Activated T-helper 2 cell treated with anti-CD3 and anti-CD28 coated beads, Interferon-gamma antibody, Interleukin-2, Interleukin-4, amounts not matched to agents 10 μg/mL and 5 μg/mL and 100 μg/mL, durations not matched to agents 14 hours and 24 hours and 36 hours (primary cell): ENCODE data around the gene STAC2. TPM values are rescaled to one million over a fixed set of nuclear protein-coding genes. Genes with fewer than 3 reads are reported as not detected.

Source experiments
- DNase-seq: peaks from one replicate; pipeline ENCODE4 v3.0.0; 2021; ENCODE audit warnings: low spot score
- H3K27ac Mint-ChIP-seq: one replicate; pipeline ENCODE4 v1.8.0; 2021; ENCODE audit warnings: mixed read lengths
- H3K27me3 Mint-ChIP-seq: one replicate; pipeline ENCODE4 v1.8.0; 2021; ENCODE audit warnings: low read depth, mixed read lengths
- H3K36me3 Mint-ChIP-seq: one replicate; pipeline ENCODE4 v1.8.0; 2021; ENCODE audit warnings: low read depth, mixed read lengths
- H3K4me1 Mint-ChIP-seq: one replicate; pipeline ENCODE4 v1.8.0; 2021; ENCODE audit warnings: low read depth, mixed read lengths
- H3K4me3 Mint-ChIP-seq: one replicate; pipeline ENCODE4 v1.8.0; 2021; ENCODE audit warnings: low read depth, mild to moderate bottlenecking, moderate library complexity, mixed read lengths
- H3K9me3 Mint-ChIP-seq: one replicate; pipeline ENCODE4 v1.8.0; 2021; ENCODE audit warnings: mixed read lengths
- intact Hi-C: fragments of 100-400 bp; cut with micrococcal nuclease; formaldehyde crosslinking; loops from one replicate; pipeline ENCODE4 v1.15.1; 2023
- total RNA-seq: library from RNA; stranded (reverse); gene quantifications from 2 replicates; pipeline ENCODE4 v1.2.3, GENCODE V29; 2022

The STAC2 gene
- total RNA-seq, 1 donor from 2014 or later, result not detected

- DNase-seq, result no peak
- intact Hi-C loops, result no loop called here
- H3K27ac Mint-ChIP-seq, result no peak overlapping the region
- no peaks in the 10 kb centered on the region for H3K27me3 Mint-ChIP-seq
- no peak overlapping the region for H3K4me3 Mint-ChIP-seq
- peaks cover 39% of the 10 kb centered on the region for H3K36me3 Mint-ChIP-seq
- H3K9me3 Mint-ChIP-seq, result no peaks in the 10 kb centered on the region
- H3K4me1 Mint-ChIP-seq, result no peaks in the 10 kb centered on the region
Observed at GRCh38 chr17:39183720-39184119, 42.0 kb downstream of the STAC2 start.

GRCh38 chr17:39183045-39183444 is 42.7 kb downstream of the STAC2 start:
- no peaks in the 10 kb centered on the region for H3K4me1 Mint-ChIP-seq
- H3K4me3 Mint-ChIP-seq, result no peak overlapping the region
- no peaks in the 10 kb centered on the region for H3K9me3 Mint-ChIP-seq
- intact Hi-C loops, result no loop called here
- H3K36me3 Mint-ChIP-seq, result peaks cover 44% of the 10 kb centered on the region
- DNase-seq, result no peak
- H3K27me3 Mint-ChIP-seq, result no peaks in the 10 kb centered on the region
- H3K27ac Mint-ChIP-seq, result no peak overlapping the region

GRCh38 chr17:39181303-39181702 is 44.4 kb downstream of the STAC2 start:
- no peak for DNase-seq
- no peaks in the 10 kb centered on the region for H3K9me3 Mint-ChIP-seq
- no peak overlapping the region for H3K4me3 Mint-ChIP-seq
- H3K27ac Mint-ChIP-seq, result no peak overlapping the region
- intact Hi-C loops, result no loop called here
- no peaks in the 10 kb centered on the region for H3K27me3 Mint-ChIP-seq
- no peaks in the 10 kb centered on the region for H3K4me1 Mint-ChIP-seq
- H3K36me3 Mint-ChIP-seq, result peaks cover 49% of the 10 kb centered on the region

DNA sequence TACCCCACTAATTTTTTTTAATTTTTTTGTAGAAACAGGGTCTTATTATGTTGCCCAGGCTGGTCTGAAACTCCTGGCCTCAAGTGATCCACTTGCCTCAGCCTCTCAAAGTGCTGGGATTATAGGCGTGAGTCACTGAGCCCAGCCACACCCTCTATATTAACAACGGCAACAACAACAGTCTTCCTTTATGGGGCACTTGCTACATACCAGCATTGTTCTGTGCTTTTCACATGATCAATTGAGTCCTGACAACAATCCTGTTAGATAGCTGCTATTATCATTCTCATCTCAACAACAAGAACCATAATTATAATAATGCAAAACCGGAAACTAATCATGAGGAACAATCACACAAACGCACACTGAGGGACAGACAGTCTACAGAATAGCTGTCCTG is 47.2 kb downstream of the STAC2 start:
- intact Hi-C loops, result no loop called here
- no peak for DNase-seq
- Mint-ChIP-seq H3K4me3 (no peak overlapping the region), H3K36me3 (peaks cover 38% of the 10 kb centered on the region), H3K4me1 (peaks cover 3% of the 10 kb centered on the region), H3K9me3 (no peaks in the 10 kb centered on the region), H3K27ac (no peak overlapping the region), H3K27me3 (no peaks in the 10 kb centered on the region)

DNA sequence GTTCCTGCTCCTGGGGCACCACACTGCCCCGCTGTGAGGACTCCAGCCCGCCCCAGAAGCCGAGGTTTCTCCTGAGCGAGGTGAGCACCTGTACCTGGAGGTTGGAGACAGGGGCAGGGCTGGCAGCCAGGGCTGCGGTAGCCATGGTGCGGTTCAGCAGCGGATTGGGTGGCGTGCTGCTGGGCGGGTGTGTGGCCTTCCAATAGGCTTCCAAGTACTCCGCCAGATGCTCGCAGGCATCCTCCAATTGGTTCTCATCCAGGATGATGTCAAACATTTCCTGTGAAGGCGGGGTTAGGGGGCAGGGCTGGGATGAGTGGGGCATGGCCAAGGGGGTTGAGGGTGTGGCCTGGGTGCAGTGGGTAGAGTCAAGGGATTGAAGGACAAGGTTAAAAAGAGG is 48.5 kb downstream of the STAC2 start:
- Mint-ChIP-seq H3K9me3 (no peaks in the 10 kb centered on the region), H3K27me3 (no peaks in the 10 kb centered on the region), H3K27ac (no peak overlapping the region), H3K36me3 (peaks cover 29% of the 10 kb centered on the region), H3K4me1 (peaks cover 3% of the 10 kb centered on the region), H3K4me3 (no peak overlapping the region)
- no peak for DNase-seq
- intact Hi-C loops, result no loop called here

DNA sequence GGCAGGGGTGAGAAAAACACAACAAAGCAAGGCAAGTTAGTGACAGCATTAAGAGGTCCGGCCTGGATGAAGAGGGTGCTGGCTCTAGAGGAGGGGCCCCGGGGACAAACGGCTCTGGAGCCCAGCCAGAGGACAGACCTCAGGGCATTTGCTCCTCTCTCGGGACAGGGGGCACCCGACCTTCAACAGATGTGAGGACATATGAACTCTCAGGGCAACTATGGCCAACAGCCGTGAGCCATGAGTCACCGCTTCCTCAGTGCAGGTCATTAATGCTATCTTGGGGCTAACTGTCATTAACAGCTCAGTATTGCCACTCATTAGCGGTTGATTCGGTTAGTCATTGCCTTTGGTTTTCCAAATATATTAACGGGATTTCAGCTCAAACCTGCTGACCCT is 50.1 kb downstream of the STAC2 start:
- intact Hi-C loops, result loop anchor here (1.0 kb wide), 1 partner anchor 192 kb away; no protein-coding TSS in a partner anchor
- peaks cover 3% of the 10 kb centered on the region for H3K27me3 Mint-ChIP-seq

GRCh38 chr17:39174920-39175694 is 50.6 kb downstream of the STAC2 start:
- Mint-ChIP-seq H3K27ac (no peak overlapping the region), H3K4me3 (no peak overlapping the region), H3K4me1 (peaks cover 4% of the 10 kb centered on the region), H3K36me3 (peaks cover 29% of the 10 kb centered on the region), H3K27me3 (peaks cover 3% of the 10 kb centered on the region), H3K9me3 (no peaks in the 10 kb centered on the region)
- DNase-seq, result peak; percentile 60
- intact Hi-C loops, result loop anchor here (1.0 kb wide), 1 partner anchor 192 kb away; no protein-coding TSS in a partner anchor

More for the DNA sequence above, 50.1 kb downstream of the STAC2 start:
- no peak for DNase-seq
- Mint-ChIP-seq H3K27ac (no peak overlapping the region), H3K9me3 (no peaks in the 10 kb centered on the region), H3K4me1 (peaks cover 4% of the 10 kb centered on the region), H3K4me3 (no peak overlapping the region), H3K36me3 (peaks cover 29% of the 10 kb centered on the region)

DNA sequence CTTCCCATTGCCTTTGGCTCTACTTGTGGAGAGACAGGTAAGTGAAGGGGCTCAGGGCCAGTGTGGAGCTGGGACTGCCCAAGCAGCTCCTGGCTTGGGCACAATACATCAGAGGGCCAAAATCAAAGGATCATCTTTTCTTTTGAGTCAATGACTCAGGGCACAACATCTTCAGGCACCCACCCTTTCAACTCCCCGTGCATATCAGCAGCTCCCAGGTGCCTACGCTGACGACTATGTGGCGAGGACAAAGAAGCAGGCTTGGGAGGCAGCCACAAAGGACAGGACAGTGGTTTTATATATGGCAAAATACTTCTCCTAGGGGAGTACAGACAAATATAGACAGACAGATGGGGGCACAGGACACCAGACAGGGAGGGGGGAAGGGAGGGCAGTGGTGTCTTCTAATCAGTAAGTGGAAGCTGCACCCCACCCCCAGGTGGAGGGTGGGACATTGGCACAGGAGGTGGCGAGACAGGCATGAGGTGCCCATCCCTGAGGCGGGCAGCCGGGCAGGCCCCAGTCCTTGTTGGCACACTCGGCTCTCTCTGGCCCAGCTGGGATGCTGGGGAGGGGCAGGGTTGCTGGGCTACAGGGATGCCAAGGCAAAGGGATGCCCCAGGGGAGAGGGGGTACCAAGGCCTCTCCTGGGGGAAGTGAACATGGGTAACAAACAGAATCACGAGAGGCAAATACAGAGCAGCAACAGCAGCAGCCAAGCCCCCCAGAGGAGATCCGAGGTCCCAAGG is 52.0 kb downstream of the STAC2 start:
- H3K9me3 Mint-ChIP-seq, result no peaks in the 10 kb centered on the region
- DNase-seq, result no peak
- peaks cover 4% of the 10 kb centered on the region for H3K4me1 Mint-ChIP-seq
- no peak overlapping the region for H3K27ac Mint-ChIP-seq
- H3K27me3 Mint-ChIP-seq, result peaks cover 3% of the 10 kb centered on the region
- no peak overlapping the region for H3K4me3 Mint-ChIP-seq
- intact Hi-C loops, result no loop called here
- H3K36me3 Mint-ChIP-seq, result peaks cover 28% of the 10 kb centered on the region

- Mint-ChIP-seq H3K27ac (no peak overlapping the region), H3K27me3 (peaks cover 3% of the 10 kb centered on the region), H3K4me3 (no peak overlapping the region), H3K36me3 (peaks cover 22% of the 10 kb centered on the region), H3K4me1 (peaks cover 4% of the 10 kb centered on the region), H3K9me3 (peaks cover 3% of the 10 kb centered on the region)
- no peak for DNase-seq
- intact Hi-C loops, result no loop called here
Observed at GRCh38 chr17:39173080-39173479, 52.7 kb downstream of the STAC2 start.

- Mint-ChIP-seq H3K9me3 (peaks cover 3% of the 10 kb centered on the region), H3K36me3 (peaks cover 11% of the 10 kb centered on the region), H3K27ac (no peak overlapping the region), H3K4me1 (peaks cover 11% of the 10 kb centered on the region), H3K27me3 (peaks cover 7% of the 10 kb centered on the region), H3K4me3 (no peak overlapping the region)
- intact Hi-C loops, result no loop called here
- no peak for DNase-seq
Observed at GRCh38 chr17:39171933-39172332, 53.8 kb downstream of the STAC2 start.

DNA sequence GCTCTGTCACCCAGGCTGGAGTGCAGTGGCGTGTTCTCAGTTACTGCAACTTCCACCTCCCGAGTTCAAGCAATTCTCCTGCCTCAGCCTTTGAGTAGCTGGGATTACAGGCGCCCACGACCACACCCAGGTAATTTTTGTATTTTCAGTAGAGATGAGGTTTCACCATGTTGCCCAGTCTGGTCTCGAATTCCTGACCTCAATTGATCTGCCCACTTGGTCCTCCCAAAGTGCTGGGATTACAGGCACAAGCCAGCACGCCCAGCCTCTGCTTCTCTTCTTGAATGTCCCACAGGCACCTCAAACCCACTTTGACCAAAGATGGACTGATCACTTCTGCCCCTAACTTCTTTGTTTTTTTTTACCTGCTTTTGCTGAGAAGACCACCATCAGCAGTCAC is 55.2 kb downstream of the STAC2 start:
- DNase-seq, result no peak
- H3K9me3 Mint-ChIP-seq, result peaks cover 3% of the 10 kb centered on the region
- H3K4me1 Mint-ChIP-seq, result peaks cover 13% of the 10 kb centered on the region
- peaks cover 20% of the 10 kb centered on the region for H3K27me3 Mint-ChIP-seq
- H3K36me3 Mint-ChIP-seq, result peaks cover 6% of the 10 kb centered on the region
- intact Hi-C loops, result no loop called here
- no peak overlapping the region for H3K27ac Mint-ChIP-seq
- H3K4me3 Mint-ChIP-seq, result no peak overlapping the region

DNA sequence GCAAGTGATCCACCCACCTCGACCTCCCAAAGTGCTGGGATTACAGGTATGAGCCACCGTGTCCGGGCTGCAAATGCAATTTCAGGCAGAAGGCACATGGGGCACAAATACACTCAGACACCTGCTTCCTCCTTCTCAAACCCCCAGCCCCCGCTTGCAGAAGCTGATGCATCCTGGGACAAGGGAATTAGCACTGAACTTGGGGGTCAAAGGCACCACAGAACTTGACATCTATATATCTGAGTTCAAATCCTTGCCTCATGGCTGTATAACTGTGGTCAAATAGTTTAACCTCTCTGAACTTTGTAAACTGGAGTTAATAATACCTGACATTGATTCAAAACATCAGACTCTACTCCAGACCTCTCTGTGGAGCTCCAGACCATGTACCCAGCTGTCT is 55.6 kb downstream of the STAC2 start:
- peaks cover 13% of the 10 kb centered on the region for H3K4me1 Mint-ChIP-seq
- H3K4me3 Mint-ChIP-seq, result no peak overlapping the region
- peaks cover 23% of the 10 kb centered on the region for H3K27me3 Mint-ChIP-seq
- peaks cover 3% of the 10 kb centered on the region for H3K9me3 Mint-ChIP-seq
- no peak for DNase-seq
- no peak overlapping the region for H3K27ac Mint-ChIP-seq
- H3K36me3 Mint-ChIP-seq, result peaks cover 2% of the 10 kb centered on the region
- intact Hi-C loops, result no loop called here

DNA sequence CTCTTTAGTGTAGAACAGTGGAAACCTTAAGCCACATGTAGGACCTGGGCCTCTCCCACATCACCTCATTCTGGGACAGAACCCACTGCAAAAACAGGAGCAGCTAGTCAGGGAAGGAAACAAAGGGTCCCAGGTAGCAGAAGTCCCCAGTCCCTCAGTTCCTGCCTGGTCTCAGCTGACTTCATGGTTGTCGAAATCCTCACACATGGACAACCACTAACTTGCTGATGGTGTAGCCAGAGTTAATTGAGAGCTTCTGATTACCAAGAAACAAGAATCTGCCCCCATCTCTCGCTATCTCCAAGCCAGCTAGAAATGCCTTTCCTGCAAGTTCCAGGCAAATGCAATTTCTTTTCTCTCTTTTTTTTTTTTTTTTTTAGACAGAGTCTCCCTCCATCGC is 56.2 kb downstream of the STAC2 start:
- no peak overlapping the region for H3K27ac Mint-ChIP-seq
- H3K4me3 Mint-ChIP-seq, result no peak overlapping the region
- H3K36me3 Mint-ChIP-seq, result no peaks in the 10 kb centered on the region
- peaks cover 14% of the 10 kb centered on the region for H3K4me1 Mint-ChIP-seq
- peaks cover 3% of the 10 kb centered on the region for H3K9me3 Mint-ChIP-seq
- intact Hi-C loops, result loop anchor here (10.0 kb wide), 1 partner anchor 65 kb away; no protein-coding TSS in a partner anchor
- peaks cover 29% of the 10 kb centered on the region for H3K27me3 Mint-ChIP-seq
- no peak for DNase-seq
